Fibroblast of lung (primary cell): ENCODE results near the gene C1orf141. TPM values are rescaled to one million over a fixed set of nuclear protein-coding genes. Genes with fewer than 3 reads are reported as not detected.

Source experiments
- DNase-seq, 2 donors: peaks; one replicate each; pipeline versions ENCODE4 v3.0.0 to v3.0.0-alpha.2; 2010; ENCODE audit warnings: low read depth in 2 of 2
- H2AFZ ChIP-seq: 2 replicates; pipeline ENCODE4 v1.5.1; 2012; ENCODE audit warnings: low read length, control low read depth, inconsistent platforms
- H3K27ac ChIP-seq: 2 replicates; pipeline ENCODE4 v1.5.1; 2011; ENCODE audit warnings: low read length, control low read depth; ENCODE audit not compliant: insufficient read depth
- H3K27me3 ChIP-seq: 2 replicates; pipeline ENCODE4 v1.5.1; 2011; ENCODE audit warnings: mild to moderate bottlenecking, low read length; ENCODE audit not compliant: control insufficient read depth, insufficient read depth
- H3K36me3 ChIP-seq: 2 replicates; pipeline ENCODE4 v1.5.1; 2011; ENCODE audit warnings: low read length; ENCODE audit not compliant: control insufficient read depth, insufficient read depth
- H3K4me1 ChIP-seq: 2 replicates; pipeline ENCODE4 v1.5.1; 2011; ENCODE audit warnings: low read length; ENCODE audit not compliant: control insufficient read depth, insufficient read depth; ENCODE audit errors: extremely low read depth
- H3K4me2 ChIP-seq: 2 replicates; pipeline ENCODE4 v1.5.1; 2011; ENCODE audit warnings: low read length, control low read depth; ENCODE audit not compliant: insufficient read depth; ENCODE audit errors: extremely low read depth
- H3K4me3 ChIP-seq, 4 experiments: fragments of 200-600 bp in 1 of 4; sonication (generic) in 1 of 4; replicated peaks in 1 of 4; 2 replicates each; pipeline ENCODE4 v1.5.1; 2011 to 2016; ENCODE audit warnings: low read length in 4 of 4, low read depth in 3 of 4, mild to moderate bottlenecking in 3 of 4, control low read depth in 2 of 4, inconsistent platforms in 1 of 4, mixed read lengths in 1 of 4; ENCODE audit not compliant: insufficient read depth in 1 of 4; ENCODE audit errors: control extremely low read depth in 1 of 4
- H3K79me2 ChIP-seq: 2 replicates; pipeline ENCODE4 v1.5.1; 2012; ENCODE audit warnings: mild to moderate bottlenecking, low read length, inconsistent platforms; ENCODE audit not compliant: control insufficient read depth, insufficient read depth
- H3K9ac ChIP-seq: 2 replicates; pipeline ENCODE4 v1.5.1; 2011; ENCODE audit warnings: mild to moderate bottlenecking, low read length, control low read depth; ENCODE audit not compliant: insufficient read depth
- H3K9me3 ChIP-seq: 2 replicates; pipeline ENCODE4 v1.5.1; 2012; ENCODE audit warnings: low read depth, low read length; ENCODE audit not compliant: control insufficient read depth, insufficient read depth
- H4K20me1 ChIP-seq: 2 replicates; pipeline ENCODE4 v1.5.1; 2011; ENCODE audit warnings: low read length; ENCODE audit not compliant: control insufficient read depth, insufficient read depth; ENCODE audit errors: extremely low read depth
- CTCF ChIP-seq, 2 donors: IDR thresholded peaks in 1 of 2; conservative IDR thresholded peaks in 1 of 2; 1 replicate in 1 of 2; 2 replicates in 1 of 2; pipeline ENCODE4 v1.5.1; 2011 to 2012; ENCODE audit warnings: low read length in 2 of 2, control low read depth in 1 of 2, inconsistent platforms in 1 of 2, low read depth in 1 of 2, mild to moderate bottlenecking in 1 of 2
- EZH2 ChIP-seq: IDR thresholded peaks from 2 replicates; pipeline ENCODE4 v1.5.1; 2012; ENCODE audit warnings: low read length, control low read depth, mild to moderate bottlenecking; ENCODE audit errors: missing control alignments
- polyA plus RNA-seq, 2 donors: library from polyadenylated mRNA; depleted of rRNA in 1 of 2; stranded (reverse) in 1 of 2; unstranded in 1 of 2; fragments of >200 nt; gene quantifications; 2 replicates each; pipeline ENCODE4 v1.2.1, GENCODE V29; 2011 to 2012; ENCODE audit warnings: missing spikeins in 1 of 2
- total RNA-seq: library from RNA; depleted of rRNA; stranded (reverse); fragments of >200 nt; gene quantifications from 2 replicates; pipeline ENCODE4 v1.2.1, GENCODE V29; 2014

Gene C1orf141
- total and polyA plus RNA-seq, 2 donors (not counting 1 experiment from before 2014, with no cell fraction given): not detected

- no peaks in the 10 kb centered on the region for H4K20me1 ChIP-seq
- H3K9ac ChIP-seq: no peak overlapping the region
- no peak overlapping the region for H3K27ac ChIP-seq
- no peaks in the 10 kb centered on the region for H3K4me1 ChIP-seq
- no peak for TF ChIP-seq EZH2
- TF ChIP-seq CTCF (conservative IDR thresholded peaks at IDR 0.05 in 1 of 2, IDR thresholded peaks at IDR 0.05 in 1 of 2; ENCODE audit: low read depth in 1 of 2, low read length in 2 of 2): no peak
- H3K36me3 ChIP-seq: no peaks in the 10 kb centered on the region
- H2AFZ ChIP-seq: no peak overlapping the region
- no peak for DNase-seq
- no peaks in the 10 kb centered on the region for H3K27me3 ChIP-seq
- no peak overlapping the region for H3K4me2 ChIP-seq
- H3K4me3 ChIP-seq: no peak overlapping the region
- H3K79me2 ChIP-seq: no peaks in the 10 kb centered on the region
- H3K9me3 ChIP-seq: no peaks in the 10 kb centered on the region
Measured at GRCh38 chr1:67094191-67094590, 40.6 kb downstream of the C1orf141 start.

GRCh38 chr1:67089685-67090208 lies 45.0 kb downstream of the C1orf141 start:
- H3K9ac ChIP-seq: no peak overlapping the region
- H3K79me2 ChIP-seq: no peaks in the 10 kb centered on the region
- no peaks in the 10 kb centered on the region for H3K9me3 ChIP-seq
- no peak for DNase-seq
- H3K36me3 ChIP-seq: no peaks in the 10 kb centered on the region
- H4K20me1 ChIP-seq: no peaks in the 10 kb centered on the region
- no peaks in the 10 kb centered on the region for H3K27me3 ChIP-seq
- no peak overlapping the region for H3K4me2 ChIP-seq
- H3K4me3 ChIP-seq: no peak overlapping the region
- H3K4me1 ChIP-seq: no peaks in the 10 kb centered on the region
- no peak for TF ChIP-seq CTCF (conservative IDR thresholded peaks at IDR 0.05 in 1 of 2, IDR thresholded peaks at IDR 0.05 in 1 of 2; ENCODE audit: low read depth in 1 of 2, low read length in 2 of 2)
- TF ChIP-seq EZH2: no peak
- no peak overlapping the region for H3K27ac ChIP-seq
- no peak overlapping the region for H2AFZ ChIP-seq

DNA sequence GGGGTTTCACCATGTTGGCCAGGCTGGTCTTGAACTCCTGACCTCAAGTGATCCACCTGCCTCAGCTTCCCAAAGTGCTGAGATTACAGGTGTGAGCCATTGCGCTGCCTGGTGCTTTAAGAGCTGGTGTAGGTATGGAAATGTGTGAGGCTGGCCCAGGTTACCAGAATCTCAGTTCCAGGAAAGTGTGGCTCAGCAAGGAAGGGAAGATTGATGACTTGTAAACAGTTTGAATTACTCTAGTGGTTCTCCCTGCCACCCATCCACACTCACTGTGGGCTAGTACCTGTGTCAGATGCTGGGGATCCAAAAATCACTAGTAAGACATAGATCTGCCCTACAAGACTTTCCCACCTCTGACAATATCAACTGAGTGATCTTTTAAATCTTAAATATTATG lies 46.3 kb downstream of the C1orf141 start:
- no peaks in the 10 kb centered on the region for H3K36me3 ChIP-seq
- DNase-seq: no peak
- no peak overlapping the region for H3K9ac ChIP-seq
- H3K79me2 ChIP-seq: no peaks in the 10 kb centered on the region
- no peak for TF ChIP-seq CTCF (conservative IDR thresholded peaks at IDR 0.05 in 1 of 2, IDR thresholded peaks at IDR 0.05 in 1 of 2; ENCODE audit: low read depth in 1 of 2, low read length in 2 of 2)
- no peak for TF ChIP-seq EZH2
- H3K4me1 ChIP-seq: no peaks in the 10 kb centered on the region
- H3K9me3 ChIP-seq: no peaks in the 10 kb centered on the region
- H3K27me3 ChIP-seq: no peaks in the 10 kb centered on the region
- H3K27ac ChIP-seq: no peak overlapping the region
- H3K4me3 ChIP-seq: no peak overlapping the region
- H2AFZ ChIP-seq: no peak overlapping the region
- H3K4me2 ChIP-seq: no peak overlapping the region
- no peaks in the 10 kb centered on the region for H4K20me1 ChIP-seq
